HepG2 (cell line): Measurements from ENCODE around the gene NFIC. TPM values are rescaled to one million over a fixed set of nuclear protein-coding genes. Genes with fewer than 3 reads are reported as not detected.

Experiments used
- CBX2 ChIP-seq, 2 experiments: fragments of 200-600 bp in 1 of 2; sonication (generic); formaldehyde crosslinking in 1 of 2; IDR thresholded peaks; 2 replicates each; pipeline versions ENCODE4 v1.7.0 to v1.8.1; 2018 to 2022; ENCODE audit warnings: low read depth in 2 of 2, low read length in 1 of 2, mild to moderate bottlenecking in 1 of 2, missing genetic modification reagents in 1 of 2
- CHD4 ChIP-seq: fragments of 200-600 bp; sonication (generic); IDR thresholded peaks from 2 replicates; pipeline ENCODE4 v1.7.0; 2017; ENCODE audit warnings: mild to moderate bottlenecking, low read length, borderline replicate concordance
- CREM ChIP-seq, 2 experiments: sonication (generic) in 1 of 2; formaldehyde crosslinking in 1 of 2; IDR thresholded peaks; 2 replicates each; pipeline versions ENCODE4 v1.4.0 to v1.6.1; 2016 to 2020; ENCODE audit warnings: antibody characterized with exemption in 1 of 2, mild to moderate bottlenecking in 1 of 2, missing genetic modification reagents in 1 of 2
- DNMT3B ChIP-seq: conservative IDR thresholded peaks from 2 replicates; pipeline ENCODE4 v1.6.1; 2016; ENCODE audit warnings: missing biosample characterization, control low read depth
- ELF3 ChIP-seq: IDR thresholded peaks from 2 replicates; pipeline ENCODE4 v1.6.1; 2016; ENCODE audit warnings: missing genetic modification reagents, missing compliant biosample characterization
- IRF2 ChIP-seq: IDR thresholded peaks from 2 replicates; pipeline ENCODE4 v1.6.1; 2018; ENCODE audit warnings: missing genetic modification reagents, missing compliant biosample characterization
- MATR3 ChIP-seq: sonication (generic); formaldehyde crosslinking; IDR thresholded peaks from 2 replicates; pipeline ENCODE4 v1.4.0; 2020; ENCODE audit warnings: missing genetic modification reagents
- MIER2 ChIP-seq: IDR thresholded peaks from 2 replicates; pipeline ENCODE4 v1.6.1; 2016; ENCODE audit warnings: missing biosample characterization, missing genetic modification reagents
- NFE2 ChIP-seq: sonication (generic); formaldehyde crosslinking; IDR thresholded peaks from 2 replicates; pipeline ENCODE4 v1.4.0; 2020; ENCODE audit warnings: missing genetic modification reagents
- NKX3-1 ChIP-seq: sonication (generic); formaldehyde crosslinking; IDR thresholded peaks from 2 replicates; pipeline ENCODE4 v1.5.0; 2020; ENCODE audit warnings: missing genetic modification reagents
- RORA ChIP-seq: sonication (generic); formaldehyde crosslinking; IDR thresholded peaks from 2 replicates; pipeline ENCODE4 v1.5.0; 2020; ENCODE audit warnings: mild to moderate bottlenecking, missing genetic modification reagents, moderate library complexity
- SKI ChIP-seq: fragments of 450-650 bp; IDR thresholded peaks from one replicate; pipeline ENCODE4 v1.6.1; 2018; ENCODE audit warnings: mild to moderate bottlenecking; ENCODE audit not compliant: partially characterized antibody
- SRF ChIP-seq: IDR thresholded peaks from 2 replicates; pipeline ENCODE4 v1.6.1; 2011; ENCODE audit warnings: mild to moderate bottlenecking, low read depth, low read length, moderate library complexity
- SRSF1 ChIP-seq: fragments of 200-400 bp; formaldehyde crosslinking; optimal IDR thresholded peaks from 2 replicates; pipeline ENCODE3; 2017; ENCODE audit warnings: mild to moderate bottlenecking, low read depth, low read length, moderate library complexity
- SUZ12 ChIP-seq: fragments of 150-350 bp; IDR thresholded peaks from 2 replicates; pipeline ENCODE4 v1.6.1; 2014; ENCODE audit warnings: low read depth, low read length
- TFDP1 ChIP-seq: IDR thresholded peaks from 2 replicates; pipeline ENCODE4 v1.6.1; 2016; ENCODE audit warnings: missing compliant biosample characterization, missing genetic modification reagents, borderline replicate concordance
- ZC3H13 ChIP-seq: sonication (generic); formaldehyde crosslinking; IDR thresholded peaks from 2 replicates; pipeline ENCODE4 v1.8.1; 2023; ENCODE audit warnings: mild to moderate bottlenecking, missing genetic modification reagents, moderate library complexity
- ZNF547 ChIP-seq: sonication (generic); formaldehyde crosslinking; IDR thresholded peaks from 2 replicates; pipeline ENCODE4 v1.5.1; 2020; ENCODE audit warnings: mild to moderate bottlenecking, missing genetic modification reagents
- ZNF616 ChIP-seq: sonication (generic); formaldehyde crosslinking; IDR thresholded peaks from 2 replicates; pipeline ENCODE4 v1.5.0; 2020; ENCODE audit warnings: low read depth, mild to moderate bottlenecking, missing genetic modification reagents
- ZNF644 ChIP-seq: IDR thresholded peaks from 2 replicates; pipeline ENCODE4 v1.6.1; 2016; ENCODE audit warnings: low read depth
- ZNF773 ChIP-seq: sonication (generic); formaldehyde crosslinking; IDR thresholded peaks from 2 replicates; pipeline ENCODE4 v1.4.0; 2020; ENCODE audit warnings: missing genetic modification reagents, borderline replicate concordance
- ZNF782 ChIP-seq: sonication (generic); formaldehyde crosslinking; IDR thresholded peaks from 2 replicates; pipeline ENCODE4 v1.4.0; 2020; ENCODE audit warnings: missing genetic modification reagents, mild to moderate bottlenecking, borderline replicate concordance
- ZNF841 ChIP-seq: sonication (generic); formaldehyde crosslinking; IDR thresholded peaks from 2 replicates; pipeline ENCODE4 v1.8.1; 2023; ENCODE audit warnings: missing genetic modification reagents, borderline replicate concordance
- ZSCAN22 ChIP-seq: sonication (generic); formaldehyde crosslinking; IDR thresholded peaks from 2 replicates; pipeline ENCODE4 v1.4.0; 2020; ENCODE audit warnings: mild to moderate bottlenecking, missing genetic modification reagents
- polyA plus RNA-seq, 8 experiments: library from polyadenylated mRNA; depleted of rRNA in 3 of 8; stranded (reverse) in 7 of 8; unstranded in 1 of 8; fragments of >200 nt; fragmentation: Illumina TruSeq in 4 of 8; extraction: Trizol in 4 of 8; gene quantifications; 2 replicates each; pipeline versions ENCODE4 v1.2.1 to v1.2.3, GENCODE V29; 2011 to 2016; ENCODE audit warnings: low read depth in 4 of 8, missing spikeins in 1 of 8, mixed read lengths in 1 of 8; ENCODE audit not compliant: insufficient read depth in 1 of 8
- total RNA-seq, 5 experiments: library from RNA; depleted of rRNA; stranded (reverse); fragments of >200 nt; fragmentation: Illumina TruSeq; extraction: Trizol; gene quantifications; 2 replicates each; pipeline ENCODE4 v1.2.3, GENCODE V29; 2016; ENCODE audit warnings: low read depth in 1 of 5
- TF ChIP-seq, protein P1 (sequence below), 2 experiments: sonication (generic) in 1 of 2; formaldehyde crosslinking in 1 of 2; IDR thresholded peaks; 2 replicates each; pipeline versions ENCODE4 v1.5.1 to v1.6.1; 2011 to 2020; ENCODE audit warnings: borderline replicate concordance in 1 of 2, low read depth in 1 of 2, low read length in 1 of 2, mild to moderate bottlenecking in 1 of 2, missing genetic modification reagents in 1 of 2, moderate library complexity in 1 of 2

Gene NFIC
- total and polyA plus RNA-seq, 2 of the 13 experiments (the other 11 are each of a cell fraction or from before 2014, with no cell fraction given) = 1.3 to 2.5 TPM

GRCh38 chr19:3481241-3482090 is 115.1 kb downstream of the NFIC start (continued):
- no peak for TF ChIP-seq NFE2
- peak; percentile 71 for TF ChIP-seq ELF3 (CRISPR knock-in tag)
- TF ChIP-seq ZNF841 (CRISPR knock-in tag) = no peak; the same call in 1 of the 2 replicates
- TF ChIP-seq DNMT3B = no peak
- no peak for TF ChIP-seq ZNF773 (CRISPR knock-in tag)
- no peak for TF ChIP-seq ZSCAN22 (CRISPR knock-in tag)
- TF ChIP-seq, protein P1, sequence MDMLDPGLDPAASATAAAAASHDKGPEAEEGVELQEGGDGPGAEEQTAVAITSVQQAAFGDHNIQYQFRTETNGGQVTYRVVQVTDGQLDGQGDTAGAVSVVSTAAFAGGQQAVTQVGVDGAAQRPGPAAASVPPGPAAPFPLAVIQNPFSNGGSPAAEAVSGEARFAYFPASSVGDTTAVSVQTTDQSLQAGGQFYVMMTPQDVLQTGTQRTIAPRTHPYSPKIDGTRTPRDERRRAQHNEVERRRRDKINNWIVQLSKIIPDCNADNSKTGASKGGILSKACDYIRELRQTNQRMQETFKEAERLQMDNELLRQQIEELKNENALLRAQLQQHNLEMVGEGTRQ (IDR thresholded peaks at IDR 0.05; ENCODE audit: low read depth, low read length) = no peak
- TF ChIP-seq, protein P1 (CRISPR knock-in tag; IDR thresholded peaks at IDR 0.05; ENCODE audit: borderline replicate concordance) = no peak
- no peak for TF ChIP-seq SRF
- peak; percentile 87; the same call in 1 of the 2 replicates for TF ChIP-seq TFDP1
- no peak for TF ChIP-seq CHD4
- TF ChIP-seq CREM (IDR thresholded peaks at IDR 0.05) = no peak
- TF ChIP-seq CREM (CRISPR knock-in tag; IDR thresholded peaks at IDR 0.05) = no peak
- peak; percentile 32; the same call in 1 of the 2 replicates for TF ChIP-seq NKX3-1 (CRISPR knock-in tag)
- TF ChIP-seq ZNF547 = peak; percentile 94
- TF ChIP-seq ZNF782 (CRISPR knock-in tag) = no peak
- TF ChIP-seq MATR3 (CRISPR knock-in tag) = no peak
- no peak for TF ChIP-seq ZNF644 (CRISPR knock-in tag)
- TF ChIP-seq ZC3H13 (CRISPR knock-in tag) = peak; percentile 45; the same call in 1 of the 2 replicates
- 0 out of 2 replicates have a peak, but pooled peaks have one; percentile 55 for TF ChIP-seq MIER2 (CRISPR knock-in tag)
- TF ChIP-seq RORA = no peak
- TF ChIP-seq CBX2 (IDR thresholded peaks at IDR 0.05; ENCODE audit: low read depth, low read length) = no peak
- no peak for TF ChIP-seq CBX2 (CRISPR knock-in tag; IDR thresholded peaks at IDR 0.05; ENCODE audit: low read depth)
- peak; percentile 19; the same call in 1 of the 2 replicates for TF ChIP-seq IRF2 (CRISPR knock-in tag)
- TF ChIP-seq SKI = no peak
- peak; percentile 96 for TF ChIP-seq ZNF616 (CRISPR knock-in tag)
- no peak for TF ChIP-seq SUZ12
- TF ChIP-seq SRSF1 = no peak
